ENCODE results near the gene XPO4. TPM values are rescaled to one million over a fixed set of nuclear protein-coding genes. Genes with fewer than 3 reads are reported as not detected.
A peak's percentile ranks its signal among the peaks of the same experiment; 100 is the strongest.

The XPO4 gene
- total RNA-seq, 1 donor from 2014 or later = 19.9 TPM

DNA sequence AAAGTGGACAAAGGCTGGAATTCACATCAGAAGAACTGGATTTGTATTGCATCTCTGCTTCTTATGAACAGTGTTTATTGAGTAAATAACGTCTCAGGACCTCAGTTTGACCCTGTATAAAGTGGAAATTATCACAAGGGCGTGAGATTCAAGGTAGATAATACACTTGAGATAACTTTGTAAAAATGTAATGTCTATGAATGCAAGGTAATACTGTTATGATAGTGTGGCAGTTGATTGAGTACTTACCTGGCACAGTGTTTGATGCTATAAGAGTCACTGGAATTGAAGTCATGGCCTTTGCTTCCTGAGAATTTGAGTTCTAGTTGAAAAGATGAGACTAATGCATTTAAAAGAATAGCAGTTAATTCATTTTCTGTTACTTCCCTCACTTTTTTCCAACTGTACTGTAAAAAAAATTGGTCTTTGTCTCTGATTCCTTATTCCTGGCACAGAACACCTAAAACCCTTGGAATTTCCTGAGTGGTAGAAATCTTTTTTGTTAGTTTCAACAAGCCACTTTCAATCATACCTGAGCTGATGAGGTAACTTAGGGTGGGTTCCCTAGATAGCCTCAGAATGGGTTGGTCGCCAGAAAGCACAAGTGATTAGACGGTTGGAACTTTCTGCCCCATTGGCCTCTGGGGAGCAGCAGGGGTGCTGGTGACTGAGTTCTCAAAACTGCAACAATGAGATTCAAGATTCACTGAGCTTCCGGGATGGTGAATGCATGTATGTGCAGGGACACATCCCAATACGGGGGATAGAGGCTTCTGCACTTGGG lies 6.4 kb upstream of the XPO4 start:
- Mint-ChIP-seq H3K27ac (ENCODE audit: unreplicated experiment) (no peak overlapping the region), H3K27me3 (ENCODE audit: low read depth, unreplicated experiment) (no peaks in the 10 kb centered on the region), H3K9me3 (ENCODE audit: unreplicated experiment) (peaks cover 2% of the 10 kb centered on the region), H3K4me1 (ENCODE audit: low read depth, unreplicated experiment) (no peaks in the 10 kb centered on the region), H3K36me3 (ENCODE audit: low read depth, unreplicated experiment) (no peaks in the 10 kb centered on the region), H3K4me3 (ENCODE audit: unreplicated experiment) (no peak overlapping the region)
- Histone ChIP-seq H3K4me3 (ENCODE audit: insufficient read depth, low read depth, low read length) (no peak overlapping the region), H3K9ac (ENCODE audit: low read length) (no peak overlapping the region), H3K27ac (ENCODE audit: low read depth, low read length) (no peak overlapping the region), H3K27me3 (ENCODE audit: insufficient read depth, low read length) (peaks cover 3% of the 10 kb centered on the region), H4K20me1 (ENCODE audit: insufficient read depth, low read length) (no peaks in the 10 kb centered on the region), H3K4me1 (ENCODE audit: insufficient read depth, low read length) (no peaks in the 10 kb centered on the region), H3K4me2 (ENCODE audit: low read length) (no peak overlapping the region), H3K79me2 (ENCODE audit: insufficient read depth, low read length) (no peaks in the 10 kb centered on the region), H3K36me3 (ENCODE audit: insufficient read depth, low read length) (no peaks in the 10 kb centered on the region), H3K9me3 (ENCODE audit: insufficient read depth, low read depth, low read length) (no peaks in the 10 kb centered on the region), H2AFZ (ENCODE audit: low read depth, low read length) (no peak overlapping the region)
- no peak for DNase-seq (ENCODE audit: low read depth)
- TF ChIP-seq, protein P1, sequence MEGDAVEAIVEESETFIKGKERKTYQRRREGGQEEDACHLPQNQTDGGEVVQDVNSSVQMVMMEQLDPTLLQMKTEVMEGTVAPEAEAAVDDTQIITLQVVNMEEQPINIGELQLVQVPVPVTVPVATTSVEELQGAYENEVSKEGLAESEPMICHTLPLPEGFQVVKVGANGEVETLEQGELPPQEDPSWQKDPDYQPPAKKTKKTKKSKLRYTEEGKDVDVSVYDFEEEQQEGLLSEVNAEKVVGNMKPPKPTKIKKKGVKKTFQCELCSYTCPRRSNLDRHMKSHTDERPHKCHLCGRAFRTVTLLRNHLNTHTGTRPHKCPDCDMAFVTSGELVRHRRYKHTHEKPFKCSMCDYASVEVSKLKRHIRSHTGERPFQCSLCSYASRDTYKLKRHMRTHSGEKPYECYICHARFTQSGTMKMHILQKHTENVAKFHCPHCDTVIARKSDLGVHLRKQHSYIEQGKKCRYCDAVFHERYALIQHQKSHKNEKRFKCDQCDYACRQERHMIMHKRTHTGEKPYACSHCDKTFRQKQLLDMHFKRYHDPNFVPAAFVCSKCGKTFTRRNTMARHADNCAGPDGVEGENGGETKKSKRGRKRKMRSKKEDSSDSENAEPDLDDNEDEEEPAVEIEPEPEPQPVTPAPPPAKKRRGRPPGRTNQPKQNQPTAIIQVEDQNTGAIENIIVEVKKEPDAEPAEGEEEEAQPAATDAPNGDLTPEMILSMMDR (IDR thresholded peaks at IDR 0.05; ENCODE audit: insufficient read depth, low read depth, low read length) = no peak
- TF ChIP-seq EZH2 (IDR thresholded peaks at IDR 0.05; ENCODE audit: insufficient read depth, low read length) = no peak
- FAIRE-seq = no peak

GRCh38 chr13:20904908-20905307 lies 2.4 kb upstream of the XPO4 start:
- Mint-ChIP-seq H3K27me3 (ENCODE audit: low read depth, unreplicated experiment) (no peaks in the 10 kb centered on the region), H3K9me3 (ENCODE audit: unreplicated experiment) (no peaks in the 10 kb centered on the region), H3K4me1 (ENCODE audit: low read depth, unreplicated experiment) (peaks cover 8% of the 10 kb centered on the region), H3K4me3 (ENCODE audit: unreplicated experiment) (no peak overlapping the region), H3K27ac (ENCODE audit: unreplicated experiment) (no peak overlapping the region), H3K36me3 (ENCODE audit: low read depth, unreplicated experiment) (no peaks in the 10 kb centered on the region)
- TF ChIP-seq, protein P1 (IDR thresholded peaks at IDR 0.05; ENCODE audit: insufficient read depth, low read depth, low read length) = no peak
- TF ChIP-seq EZH2 (IDR thresholded peaks at IDR 0.05; ENCODE audit: insufficient read depth, low read length) = no peak
- Histone ChIP-seq H3K9ac (ENCODE audit: low read length) (no peak overlapping the region), H3K4me1 (ENCODE audit: insufficient read depth, low read length) (no peaks in the 10 kb centered on the region), H3K79me2 (ENCODE audit: insufficient read depth, low read length) (peaks cover 27% of the 10 kb centered on the region), H3K27ac (ENCODE audit: low read depth, low read length) (no peak overlapping the region), H3K36me3 (ENCODE audit: insufficient read depth, low read length) (no peaks in the 10 kb centered on the region), H3K4me2 (ENCODE audit: low read length) (no peak overlapping the region), H3K4me3 (ENCODE audit: insufficient read depth, low read depth, low read length) (no peak overlapping the region), H3K9me3 (ENCODE audit: insufficient read depth, low read depth, low read length) (no peaks in the 10 kb centered on the region), H2AFZ (ENCODE audit: low read depth, low read length) (no peak overlapping the region), H3K27me3 (ENCODE audit: insufficient read depth, low read length) (peaks cover 3% of the 10 kb centered on the region), H4K20me1 (ENCODE audit: insufficient read depth, low read length) (peaks cover under 1% of the 10 kb centered on the region)
- DNase-seq (ENCODE audit: low read depth) (no peak), FAIRE-seq (no peak)

DNA sequence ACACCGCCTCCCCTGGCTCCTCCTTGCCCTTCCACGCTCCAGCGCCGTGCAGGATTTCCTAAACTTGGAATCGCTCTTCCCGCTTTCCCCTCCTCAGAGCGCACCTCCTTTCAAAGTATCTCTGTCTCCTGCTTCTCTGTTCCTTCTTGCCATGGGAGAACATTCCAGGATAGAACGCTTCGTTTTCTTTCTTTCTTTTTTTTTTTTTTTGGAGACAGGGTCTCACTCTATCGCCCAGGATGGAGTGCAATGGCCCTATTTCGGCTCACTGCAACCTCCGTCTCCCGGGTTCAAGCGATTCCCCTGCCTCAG lies 574 bp upstream of the XPO4 start:
- Histone ChIP-seq H3K4me1 (ENCODE audit: insufficient read depth, low read length) (no peaks in the 10 kb centered on the region), H4K20me1 (ENCODE audit: insufficient read depth, low read length) (peaks cover 3% of the 10 kb centered on the region), H3K27me3 (ENCODE audit: insufficient read depth, low read length) (no peaks in the 10 kb centered on the region), H3K36me3 (ENCODE audit: insufficient read depth, low read length) (no peaks in the 10 kb centered on the region), H3K79me2 (ENCODE audit: insufficient read depth, low read length) (peaks cover 45% of the 10 kb centered on the region), H3K4me2 (ENCODE audit: low read length) (peak overlapping the region; percentile 99), H3K4me3 (ENCODE audit: insufficient read depth, low read depth, low read length) (peak overlapping the region; percentile 99), H3K27ac (ENCODE audit: low read depth, low read length) (peak overlapping the region; percentile 95), H2AFZ (ENCODE audit: low read depth, low read length) (peak overlapping the region; percentile 100), H3K9me3 (ENCODE audit: insufficient read depth, low read depth, low read length) (no peaks in the 10 kb centered on the region), H3K9ac (ENCODE audit: low read length) (peak overlapping the region; percentile 99)
- DNase-seq (ENCODE audit: low read depth) = no peak
- Mint-ChIP-seq H3K4me3 (ENCODE audit: unreplicated experiment) (peak overlapping the region; percentile 95), H3K27me3 (ENCODE audit: low read depth, unreplicated experiment) (no peaks in the 10 kb centered on the region), H3K36me3 (ENCODE audit: low read depth, unreplicated experiment) (no peaks in the 10 kb centered on the region), H3K9me3 (ENCODE audit: unreplicated experiment) (no peaks in the 10 kb centered on the region), H3K27ac (ENCODE audit: unreplicated experiment) (peak overlapping the region; percentile 91), H3K4me1 (ENCODE audit: low read depth, unreplicated experiment) (peaks cover 8% of the 10 kb centered on the region)
- no peak for TF ChIP-seq EZH2 (IDR thresholded peaks at IDR 0.05; ENCODE audit: insufficient read depth, low read length)
- no peak for FAIRE-seq
